H9 (cell line): ENCODE results near the gene SFMBT2. TPM values are rescaled to one million over a fixed set of nuclear protein-coding genes. Genes with fewer than 3 reads are reported as not detected.

Experiments
- DNase-seq: peaks from one replicate; pipeline ENCODE4 v3.0.0-alpha.2; 2017
- H2AFZ ChIP-seq: one replicate; pipeline ENCODE4 v1.6.1; 2013; ENCODE audit warnings: mild to moderate bottlenecking, low read length, control low read depth, moderate library complexity
- H2AK5ac ChIP-seq: 2 replicates; pipeline ENCODE4 v1.6.1; 2013; ENCODE audit warnings: low read length, control low read depth, mixed read lengths; ENCODE audit not compliant: insufficient read length
- H2BK120ac ChIP-seq: one replicate; pipeline ENCODE4 v1.6.1; 2013; ENCODE audit warnings: low read depth, mild to moderate bottlenecking, low read length, control low read depth, inconsistent platforms; ENCODE audit not compliant: poor library complexity, severe bottlenecking
- H2BK12ac ChIP-seq: 2 replicates; pipeline ENCODE4 v1.6.1; 2013; ENCODE audit warnings: low read length, control low read depth, mixed read lengths, low read depth; ENCODE audit not compliant: insufficient read length
- H2BK15ac ChIP-seq: 2 replicates; pipeline ENCODE4 v1.6.1; 2013; ENCODE audit warnings: low read depth, low read length, control low read depth
- H2BK20ac ChIP-seq: one replicate; pipeline ENCODE4 v1.6.1; 2013; ENCODE audit warnings: low read depth, mild to moderate bottlenecking, low read length, control low read depth, inconsistent platforms; ENCODE audit not compliant: poor library complexity, severe bottlenecking
- H2BK5ac ChIP-seq: 2 replicates; pipeline ENCODE4 v1.6.1; 2013; ENCODE audit warnings: low read length, control low read depth, mixed read lengths; ENCODE audit not compliant: insufficient read length
- H3K14ac ChIP-seq: 2 replicates; pipeline ENCODE4 v1.6.1; 2013; ENCODE audit warnings: low read length, control low read depth; ENCODE audit not compliant: insufficient read depth
- H3K18ac ChIP-seq: 2 replicates; pipeline ENCODE4 v1.6.1; 2013; ENCODE audit warnings: low read depth, mild to moderate bottlenecking, mixed read lengths, low read length, control low read depth; ENCODE audit not compliant: insufficient read length
- H3K23ac ChIP-seq: 2 replicates; pipeline ENCODE4 v1.6.1; 2013; ENCODE audit warnings: low read length, control low read depth, mixed read lengths, low read depth; ENCODE audit not compliant: insufficient read length
- H3K23me2 ChIP-seq: 2 replicates; pipeline ENCODE4 v1.6.1; 2013; ENCODE audit warnings: low read depth, mild to moderate bottlenecking, mixed read lengths, low read length, control low read depth; ENCODE audit not compliant: insufficient read length, poor library complexity, severe bottlenecking
- H3K27ac ChIP-seq: 2 replicates; pipeline ENCODE4 v1.5.1; 2013; ENCODE audit warnings: low read length, control low read depth, mixed read lengths, low read depth; ENCODE audit not compliant: insufficient read length
- H3K27me3 ChIP-seq: 2 replicates; pipeline ENCODE4 v1.6.1; 2013; ENCODE audit warnings: low read length, control low read depth, inconsistent platforms; ENCODE audit not compliant: insufficient read depth
- H3K4ac ChIP-seq: 2 replicates; pipeline ENCODE4 v1.6.1; 2013; ENCODE audit warnings: low read depth, mild to moderate bottlenecking, control low read depth, inconsistent platforms, low read length, moderate library complexity
- H3K4me1 ChIP-seq: 2 replicates; pipeline ENCODE4 v1.6.1; 2013; ENCODE audit warnings: low read length, control low read depth, inconsistent platforms; ENCODE audit not compliant: insufficient read depth
- H3K4me2 ChIP-seq: 2 replicates; pipeline ENCODE4 v1.6.1; 2013; ENCODE audit warnings: low read length, control low read depth, mixed read lengths; ENCODE audit not compliant: insufficient read length, insufficient read depth
- H3K56ac ChIP-seq: 2 replicates; pipeline ENCODE4 v1.6.1; 2013; ENCODE audit warnings: low read depth, mild to moderate bottlenecking, mixed read lengths, low read length, control low read depth; ENCODE audit not compliant: insufficient read length
- H3K79me1 ChIP-seq: 2 replicates; pipeline ENCODE4 v1.6.1; 2013; ENCODE audit warnings: low read depth, mild to moderate bottlenecking, moderate library complexity, low read length, control low read depth, inconsistent platforms; ENCODE audit not compliant: insufficient read depth, poor library complexity, severe bottlenecking
- H3K79me2 ChIP-seq: 2 replicates; pipeline ENCODE4 v1.6.1; 2013; ENCODE audit warnings: low read length, control low read depth, inconsistent platforms; ENCODE audit not compliant: insufficient read depth
- H3K9ac ChIP-seq: 2 replicates; pipeline ENCODE4 v1.6.1; 2013; ENCODE audit warnings: low read length, control low read depth, mixed read lengths; ENCODE audit not compliant: insufficient read length; ENCODE audit errors: extremely low read depth
- H3K9me3 ChIP-seq: one replicate; pipeline ENCODE4 v1.6.1; 2013; ENCODE audit warnings: low read depth, low read length, inconsistent platforms; ENCODE audit not compliant: control insufficient read depth
- H3T11ph ChIP-seq: one replicate; pipeline ENCODE4 v1.6.1; 2013; ENCODE audit warnings: mild to moderate bottlenecking, low read length, control low read depth, inconsistent platforms
- H4K20me1 ChIP-seq: one replicate; pipeline ENCODE4 v1.6.1; 2013; ENCODE audit not compliant: control insufficient read depth, insufficient read length, insufficient read depth
- H4K5ac ChIP-seq: 2 replicates; pipeline ENCODE4 v1.6.1; 2013; ENCODE audit warnings: low read depth, mild to moderate bottlenecking, mixed read lengths, low read length, control low read depth; ENCODE audit not compliant: insufficient read length
- H4K8ac ChIP-seq: replicated peaks from 2 replicates; pipeline ENCODE4 v1.6.1; 2013; ENCODE audit warnings: low read length, control low read depth, mixed read lengths, low read depth; ENCODE audit not compliant: insufficient read length
- H4K91ac ChIP-seq: 2 replicates; pipeline ENCODE4 v1.6.1; 2013; ENCODE audit warnings: low read depth, mild to moderate bottlenecking, moderate library complexity, mixed read lengths, low read length, control low read depth; ENCODE audit not compliant: insufficient read length
- H3K27ac Mint-ChIP-seq, 3 experiments: 2 replicates in 2 of 3; 3 replicates in 1 of 3; pipeline ENCODE4 v1.8.0; 2020 to 2021; ENCODE audit warnings: mixed read lengths in 3 of 3, mild to moderate bottlenecking in 1 of 3, moderate library complexity in 1 of 3
- H3K27me3 Mint-ChIP-seq: 2 replicates; pipeline ENCODE4 v1.8.0; 2021; ENCODE audit warnings: low read depth, mild to moderate bottlenecking, moderate library complexity, mixed read lengths
- H3K36me3 Mint-ChIP-seq, 3 experiments: 2 replicates in 2 of 3; 3 replicates in 1 of 3; pipeline ENCODE4 v1.8.0; 2020 to 2021; ENCODE audit warnings: low read depth in 3 of 3, mixed read lengths in 3 of 3; ENCODE audit not compliant: insufficient read depth in 1 of 3
- H3K4me1 Mint-ChIP-seq, 2 experiments: 2 replicates each; pipeline ENCODE4 v1.8.0; 2020; ENCODE audit warnings: mixed read lengths in 2 of 2
- H3K4me3 Mint-ChIP-seq, 2 experiments: 2 replicates in 1 of 2; 3 replicates in 1 of 2; pipeline ENCODE4 v1.8.0; 2020 to 2021; ENCODE audit warnings: mild to moderate bottlenecking in 2 of 2, mixed read lengths in 2 of 2, moderate library complexity in 1 of 2
- H3K9me3 Mint-ChIP-seq, 2 experiments: 2 replicates in 1 of 2; 3 replicates in 1 of 2; pipeline ENCODE4 v1.8.0; 2020; ENCODE audit warnings: mild to moderate bottlenecking in 2 of 2, mixed read lengths in 2 of 2, moderate library complexity in 1 of 2
- CTCF ChIP-seq: fragments of 200-600 bp; sonication (generic); conservative IDR thresholded peaks from 3 replicates; pipeline ENCODE4 v1.8.0; 2021; ENCODE audit warnings: antibody characterized with exemption, mild to moderate bottlenecking
- WGBS: extraction: QIAGEN DNeasy Blood & Tissue Kit; methylation state at CpG from one replicate; pipeline ENCODE4 v1.1.7; 2013; ENCODE audit warnings: missing lambda C conversion rate, low lambda C conversion rate, mixed read lengths; ENCODE audit not compliant: insufficient read length; ENCODE audit errors: extremely low coverage; 5-methylcytosine and 5-hydroxymethylcytosine counted together
- total RNA-seq: library from RNA; stranded (reverse); gene quantifications from 2 replicates; pipeline ENCODE4 v1.2.1, GENCODE V29; 2021

The SFMBT2 gene
- total RNA-seq, 1 experiment from 2014 or later, result 5.3 TPM

DNA sequence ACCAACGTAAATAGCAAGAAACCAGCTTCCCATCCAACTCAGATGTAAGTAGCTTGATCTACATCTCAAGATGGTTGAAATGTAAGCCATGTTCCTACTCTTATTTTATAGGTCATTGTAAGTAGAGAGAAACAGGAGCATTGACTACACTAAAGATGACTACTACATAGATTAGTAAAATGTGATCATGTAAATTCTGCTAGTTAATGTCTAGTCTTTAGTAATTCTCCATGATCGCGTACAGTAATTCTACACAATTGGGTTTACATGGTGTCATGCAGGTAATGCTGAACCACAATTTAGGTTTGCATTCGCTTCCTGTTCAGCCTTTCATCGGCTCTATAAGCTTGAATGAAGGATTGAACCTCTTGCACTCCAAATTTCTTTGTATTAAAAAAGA, 14.9 kb upstream of the SFMBT2 start:
- Histone ChIP-seq H3K4ac (no peak overlapping the region), H3K27me3 (no peaks in the 10 kb centered on the region), H3K14ac (no peak overlapping the region), H4K8ac (no peak overlapping the region), H2BK20ac (no peak overlapping the region), H3K9ac (no peak overlapping the region), H3K56ac (no peak overlapping the region), H3K23ac (no peak overlapping the region), H2AK5ac (no peak overlapping the region), H2AFZ (no peak overlapping the region), H3K4me1 (peaks cover 7% of the 10 kb centered on the region), H3K23me2 (no peaks in the 10 kb centered on the region), H3K9me3 (no peaks in the 10 kb centered on the region), H2BK15ac (no peak overlapping the region), H3K79me2 (no peaks in the 10 kb centered on the region), H2BK12ac (no peak overlapping the region), H3K4me2 (no peak overlapping the region), H3K18ac (no peak overlapping the region), H2BK5ac (no peak overlapping the region), H3T11ph (no peak overlapping the region), H3K27ac (no peak overlapping the region), H4K20me1 (no peaks in the 10 kb centered on the region), H4K5ac (no peak overlapping the region), H2BK120ac (no peak overlapping the region), H4K91ac (no peak overlapping the region), H3K79me1 (no peaks in the 10 kb centered on the region)
- WGBS, result no CpG with 5 or more reads among the region's 5 CpGs
- no peak overlapping the region for H3K27ac Mint-ChIP-seq
- peaks cover 37% of the 10 kb centered on the region for H3K27me3 Mint-ChIP-seq
- peaks cover 45% of the 10 kb centered on the region in 2 experiments for H3K4me1 Mint-ChIP-seq
- no peaks in the 10 kb centered on the region; a peak in 1 of 5 replicates for H3K9me3 Mint-ChIP-seq
- DNase-seq, result no peak
- H3K4me3 Mint-ChIP-seq, result no peak overlapping the region
- H3K36me3 Mint-ChIP-seq, result no peaks in the 10 kb centered on the region; a peak in 1 of 7 replicates
- no peak for TF ChIP-seq CTCF
